ENCODE data around the gene NT5C1B.

- no peak for TF ChIP-seq CTCF (IDR thresholded peaks at IDR 0.05; ENCODE audit: low read depth, low read length)
- no peak for TF ChIP-seq POLR2A (IDR thresholded peaks at IDR 0.05; ENCODE audit: extremely low read depth, insufficient read length)
- no peak for TF ChIP-seq MAX (IDR thresholded peaks at IDR 0.05; ENCODE audit: low read depth, low read length)
- no peak for TF ChIP-seq MYC (IDR thresholded peaks at IDR 0.05; ENCODE audit: low read depth, low read length)
These were observed 62.0 kb downstream of the NT5C1B start for GRCh38 chr2:18527326-18527725.

Data from NB4 (cell line).